ENCODE measurements around the gene LARP1B. TPM values are rescaled to one million over a fixed set of nuclear protein-coding genes. Genes with fewer than 3 reads are reported as not detected.

The LARP1B gene
- total and polyA plus RNA-seq, 2 donors (not counting 1 experiment from before 2014, with no cell fraction given), result 4.5 to 14.6 TPM

DNA sequence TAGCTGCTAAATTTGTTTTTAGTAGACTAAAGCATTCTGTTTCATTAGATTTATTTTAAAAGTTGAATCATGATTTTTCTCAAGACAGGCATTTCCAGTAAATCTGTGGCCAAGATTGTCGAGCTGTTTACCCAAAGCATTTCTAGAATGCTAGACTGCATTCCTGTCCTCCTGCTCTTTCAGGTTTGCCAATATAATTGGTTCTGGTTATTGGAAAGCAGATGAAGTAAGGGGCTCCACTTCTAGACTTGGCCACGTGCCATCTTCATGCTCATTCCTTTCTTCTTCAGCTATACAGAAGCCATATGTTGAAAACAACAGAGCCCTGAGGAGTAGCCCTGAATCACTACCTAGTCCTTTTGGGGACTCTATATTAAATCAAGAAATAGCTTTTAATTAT, 164.0 kb downstream of the LARP1B start:
- TF ChIP-seq, protein P1, sequence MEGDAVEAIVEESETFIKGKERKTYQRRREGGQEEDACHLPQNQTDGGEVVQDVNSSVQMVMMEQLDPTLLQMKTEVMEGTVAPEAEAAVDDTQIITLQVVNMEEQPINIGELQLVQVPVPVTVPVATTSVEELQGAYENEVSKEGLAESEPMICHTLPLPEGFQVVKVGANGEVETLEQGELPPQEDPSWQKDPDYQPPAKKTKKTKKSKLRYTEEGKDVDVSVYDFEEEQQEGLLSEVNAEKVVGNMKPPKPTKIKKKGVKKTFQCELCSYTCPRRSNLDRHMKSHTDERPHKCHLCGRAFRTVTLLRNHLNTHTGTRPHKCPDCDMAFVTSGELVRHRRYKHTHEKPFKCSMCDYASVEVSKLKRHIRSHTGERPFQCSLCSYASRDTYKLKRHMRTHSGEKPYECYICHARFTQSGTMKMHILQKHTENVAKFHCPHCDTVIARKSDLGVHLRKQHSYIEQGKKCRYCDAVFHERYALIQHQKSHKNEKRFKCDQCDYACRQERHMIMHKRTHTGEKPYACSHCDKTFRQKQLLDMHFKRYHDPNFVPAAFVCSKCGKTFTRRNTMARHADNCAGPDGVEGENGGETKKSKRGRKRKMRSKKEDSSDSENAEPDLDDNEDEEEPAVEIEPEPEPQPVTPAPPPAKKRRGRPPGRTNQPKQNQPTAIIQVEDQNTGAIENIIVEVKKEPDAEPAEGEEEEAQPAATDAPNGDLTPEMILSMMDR (IDR thresholded peaks at IDR 0.05), result no peak
- Mint-ChIP-seq H3K9me3 (ENCODE audit: insufficient read depth) (peaks cover 3% of the 10 kb centered on the region), H3K4me1 (no peaks in the 10 kb centered on the region), H3K4me3 (no peak overlapping the region), H3K27ac (no peak overlapping the region), H3K27me3 (no peaks in the 10 kb centered on the region)
- intact Hi-C loops (cut with micrococcal nuclease), result no loop called here
- Histone ChIP-seq H3K36me3 (replicated peaks in 1 of 2; ENCODE audit: control extremely low read depth in 1 of 2, control insufficient read depth in 1 of 2, extremely low read depth in 1 of 2, insufficient read depth in 2 of 2, low read length in 1 of 2) (no peaks in the 10 kb centered on the region), H3K27me3 (replicated peaks in 1 of 4; ENCODE audit: control extremely low read depth in 1 of 4, control insufficient read depth in 3 of 4, insufficient read depth in 4 of 4, low read length in 3 of 4) (no peaks in the 10 kb centered on the region), H3K9ac (ENCODE audit: low read length) (no peak overlapping the region), H4K20me1 (ENCODE audit: control insufficient read depth, insufficient read depth, low read length, poor library complexity, severe bottlenecking) (no peaks in the 10 kb centered on the region), H2AFZ (ENCODE audit: insufficient read depth, low read depth, low read length, poor library complexity, severe bottlenecking) (no peak overlapping the region), H3K4me2 (replicated peaks; ENCODE audit: low read depth, low read length, poor library complexity, severe bottlenecking) (no peak overlapping the region), H3K4me1 (ENCODE audit: control insufficient read depth in 2 of 2, insufficient read depth in 2 of 2, low read length in 2 of 2) (no peaks in the 10 kb centered on the region), H3K79me2 (ENCODE audit: control insufficient read depth, insufficient read depth, low read length) (no peaks in the 10 kb centered on the region), H3K27ac (ENCODE audit: low read length in 2 of 2) (no peak overlapping the region), H3K4me3 (ENCODE audit: control extremely low read depth in 1 of 5, extremely low read depth in 1 of 5, insufficient read depth in 1 of 5, low read depth in 2 of 5, low read length in 4 of 5) (no peak overlapping the region), H3K9me3 (ENCODE audit: control extremely low read depth in 1 of 3, control insufficient read depth in 2 of 3, insufficient read depth in 1 of 3, low read length in 2 of 3) (no peaks in the 10 kb centered on the region)
- WGBS (ENCODE audit: insufficient coverage), result no CpG with 5 or more reads among the region's 2 CpGs
- no peak for ATAC-seq (ENCODE audit: low read depth)
- CTCF ChIA-PET, result interaction anchor here (0.6 to 1.7 kb wide), 2 partner anchors 33 to 68 kb away, joined by 4 to 6 read pairs; no protein-coding TSS in a partner anchor
- DNase-seq, result no peak
- POLR2A ChIA-PET, result no interaction called here

DNA sequence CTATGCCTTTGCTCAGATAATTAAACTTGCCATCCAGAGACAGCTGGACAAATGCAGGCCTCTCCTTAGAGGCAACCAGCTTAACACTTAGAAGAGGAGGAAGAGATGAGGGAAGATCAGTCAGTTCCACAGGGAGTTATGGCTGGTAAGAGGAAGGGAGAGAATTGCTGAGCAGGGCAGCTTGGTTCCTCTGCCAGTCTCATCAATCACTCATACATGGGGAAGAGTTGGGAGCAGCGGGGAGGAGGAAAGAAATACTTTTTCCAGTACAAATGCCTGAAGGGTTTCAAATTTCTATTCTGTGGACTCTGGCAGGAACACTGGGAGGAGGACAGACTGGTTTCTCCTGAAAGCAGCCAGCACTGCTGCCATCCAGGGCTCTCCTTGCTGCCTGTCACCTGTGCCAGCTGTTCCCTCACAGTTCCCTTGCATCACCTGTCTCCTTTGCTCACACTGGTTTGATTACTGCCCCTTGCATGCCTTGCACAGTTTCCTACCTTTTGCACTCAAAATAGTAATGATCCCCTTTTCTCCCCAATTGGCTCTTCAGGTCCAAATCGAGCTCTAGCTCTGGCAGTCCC, 167.0 kb downstream of the LARP1B start:
- Histone ChIP-seq H4K20me1 (ENCODE audit: control insufficient read depth, insufficient read depth, low read length, poor library complexity, severe bottlenecking) (no peaks in the 10 kb centered on the region), H2AFZ (ENCODE audit: insufficient read depth, low read depth, low read length, poor library complexity, severe bottlenecking) (no peak overlapping the region), H3K79me2 (ENCODE audit: control insufficient read depth, insufficient read depth, low read length) (no peaks in the 10 kb centered on the region), H3K36me3 (replicated peaks in 1 of 2; ENCODE audit: control extremely low read depth in 1 of 2, control insufficient read depth in 1 of 2, extremely low read depth in 1 of 2, insufficient read depth in 2 of 2, low read length in 1 of 2) (no peaks in the 10 kb centered on the region), H3K27ac (ENCODE audit: low read length in 2 of 2) (no peak overlapping the region), H3K4me1 (ENCODE audit: control insufficient read depth in 2 of 2, insufficient read depth in 2 of 2, low read length in 2 of 2) (no peaks in the 10 kb centered on the region), H3K9me3 (ENCODE audit: control extremely low read depth in 1 of 3, control insufficient read depth in 2 of 3, insufficient read depth in 1 of 3, low read length in 2 of 3) (no peaks in the 10 kb centered on the region), H3K27me3 (replicated peaks in 1 of 4; ENCODE audit: control extremely low read depth in 1 of 4, control insufficient read depth in 3 of 4, insufficient read depth in 4 of 4, low read length in 3 of 4) (no peaks in the 10 kb centered on the region), H3K4me3 (ENCODE audit: control extremely low read depth in 1 of 5, extremely low read depth in 1 of 5, insufficient read depth in 1 of 5, low read depth in 2 of 5, low read length in 4 of 5) (no peak overlapping the region), H3K9ac (ENCODE audit: low read length) (no peak overlapping the region), H3K4me2 (replicated peaks; ENCODE audit: low read depth, low read length, poor library complexity, severe bottlenecking) (no peak overlapping the region)
- Mint-ChIP-seq H3K27ac (no peak overlapping the region), H3K27me3 (no peaks in the 10 kb centered on the region), H3K9me3 (ENCODE audit: insufficient read depth) (peaks cover 3% of the 10 kb centered on the region), H3K4me1 (no peaks in the 10 kb centered on the region), H3K4me3 (no peak overlapping the region)
- WGBS (ENCODE audit: insufficient coverage), result 56% methylated on average over 1 of the region's 2 CpGs
- POLR2A ChIA-PET, result interaction anchor here (0.6 kb wide), 1 partner anchor 248 kb away, joined by 5 read pairs; no protein-coding TSS in a partner anchor
- ATAC-seq (ENCODE audit: low read depth) (no peak), DNase-seq (no peak)
- CTCF ChIA-PET, result no interaction called here
- TF ChIP-seq, protein P1 (IDR thresholded peaks at IDR 0.05), result no peak
- no peak for TF ChIP-seq EZH2 (IDR thresholded peaks at IDR 0.05; ENCODE audit: borderline replicate concordance, insufficient read depth, low read depth, low read length, poor library complexity, severe bottlenecking)
- intact Hi-C loops (cut with micrococcal nuclease), result no loop called here

Measured in B cell (primary cell).